Ammon's horn (tissue), 1 donor: ENCODE data around the gene KIF23.
A peak's percentile ranks its signal among the peaks of the same experiment; 100 is the strongest.
"Not testable (repeated sequence)": the region's sequence is repeated elsewhere in the genome, so short reads cannot be mapped to it uniquely, and the experiment has no call there.

Source experiments
- DNase-seq: peaks from one replicate; pipeline ENCODE4 v3.0.0-alpha.2; 2016; ENCODE audit warnings: low spot score

The KIF23 gene

GRCh38 chr15:69413822-69414700 lies at the start of gene KIF23:
Gene KIF23 (plus strand): TSS chr15:69414349. CDS start chr15:69414466, 117 bp downstream.
- DNase-seq = peak; percentile 93

GRCh38 chr15:69367236-69367635 lies 46.9 kb upstream of the KIF23 start:
- DNase-seq = no peak

DNA sequence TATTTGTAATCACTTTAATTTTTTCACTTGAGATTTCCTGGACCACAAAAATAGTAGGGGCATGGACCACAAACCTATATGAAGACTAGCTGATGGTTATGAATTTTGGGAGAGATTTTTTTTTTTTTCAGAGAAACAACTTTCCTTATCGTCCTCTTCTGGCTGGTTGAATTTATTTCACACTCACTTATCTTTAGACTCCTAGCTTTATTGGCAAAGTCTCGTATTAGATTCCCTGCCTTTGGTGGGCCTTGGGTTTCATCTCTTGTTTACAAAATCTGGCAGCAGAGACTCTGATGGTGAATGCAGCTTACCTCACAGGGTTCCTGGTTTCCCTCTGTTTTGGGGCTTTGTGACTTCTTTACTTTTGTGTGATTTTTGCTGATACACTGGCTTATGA lies 44.5 kb upstream of the KIF23 start:
- DNase-seq = no peak

DNA sequence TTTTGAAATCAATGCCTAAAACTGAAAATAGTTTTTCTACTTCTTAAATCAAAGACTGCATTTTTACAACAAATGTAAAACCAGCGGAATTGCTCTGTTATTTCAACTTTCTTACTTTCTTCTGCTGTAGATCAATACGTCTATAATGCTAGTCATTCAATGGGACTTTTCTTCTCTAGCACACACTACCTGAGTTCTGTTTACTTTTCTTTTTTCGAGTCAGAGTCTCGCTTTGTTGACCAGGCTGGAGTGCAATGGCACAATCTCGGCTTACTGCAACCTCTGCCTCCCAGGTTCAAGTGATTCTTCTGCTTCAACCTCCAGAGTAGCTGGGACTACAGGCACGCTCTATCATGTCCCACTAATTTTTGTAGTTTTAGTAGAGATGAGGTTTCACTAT lies 40.7 kb upstream of the KIF23 start:
- no peak for DNase-seq

DNA sequence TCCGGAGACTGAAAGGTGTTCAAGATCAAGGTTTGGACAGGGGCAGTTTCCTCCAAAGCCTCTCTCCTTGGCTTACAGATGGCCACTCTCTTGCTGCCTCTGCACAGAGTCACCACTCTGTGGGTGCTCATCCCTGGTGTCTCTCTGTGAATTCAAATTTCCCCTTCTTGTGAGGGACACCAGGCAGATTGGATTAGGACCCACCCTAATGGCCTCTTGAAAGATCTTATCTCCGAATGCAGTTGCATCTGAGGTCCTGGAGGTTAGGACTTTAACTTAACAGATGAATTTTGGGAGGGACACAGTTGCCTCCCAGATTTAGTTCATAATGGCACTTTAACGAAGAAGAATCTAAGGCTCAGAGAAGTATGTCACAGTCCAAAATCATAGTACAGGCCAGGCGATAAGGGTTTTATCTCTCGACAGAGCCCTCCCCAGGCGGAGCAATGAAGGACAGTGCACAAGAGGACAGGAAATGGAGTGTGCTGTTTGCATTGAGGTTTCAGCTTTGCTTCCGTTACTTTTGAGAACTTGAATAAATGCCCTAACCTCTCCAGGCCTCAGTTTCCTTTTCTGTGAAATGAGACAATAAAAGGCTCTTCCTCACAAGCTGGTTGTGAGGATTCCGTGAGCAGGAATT lies 38.9 kb upstream of the KIF23 start:
- no peak for DNase-seq

DNA sequence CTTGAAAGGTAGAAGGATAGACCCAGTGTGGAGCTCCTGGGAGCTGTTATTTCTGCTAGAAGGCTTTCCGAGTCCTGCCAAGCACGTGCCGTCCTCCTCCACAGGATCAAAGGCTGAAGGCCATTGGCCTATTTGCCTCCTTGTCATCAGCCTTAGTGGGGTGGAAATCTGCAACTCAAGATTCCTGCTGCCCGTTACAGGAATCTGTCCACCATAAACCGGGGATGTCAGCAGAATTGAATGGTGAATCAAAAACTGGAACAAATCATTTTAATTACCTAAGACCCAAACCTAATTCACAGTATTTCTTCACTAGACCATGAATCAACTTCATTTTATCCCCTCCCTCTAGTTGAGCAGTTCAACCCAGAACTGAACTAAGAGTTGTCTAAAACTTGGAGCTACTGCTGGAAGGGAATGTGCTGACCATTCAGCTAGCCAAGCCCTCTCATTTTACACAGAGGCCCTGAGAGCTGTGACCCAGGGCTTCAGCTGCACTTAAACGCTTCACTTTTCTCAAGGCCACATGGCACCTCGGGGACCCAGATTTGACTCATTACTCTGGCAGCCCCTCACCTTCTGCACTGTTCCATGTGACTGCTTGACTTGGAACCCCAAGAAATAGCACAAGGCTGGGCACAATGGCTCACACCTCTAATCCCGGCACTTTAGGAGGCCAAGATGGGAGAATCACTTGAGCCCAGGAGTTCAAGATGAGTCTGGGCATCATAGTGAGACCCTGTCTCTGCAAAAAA lies 36.8 kb upstream of the KIF23 start:
- DNase-seq = no peak

- DNase-seq = peak; percentile 27
Observed at GRCh38 chr15:69380100-69380725, 33.9 kb upstream of the KIF23 start.

DNA sequence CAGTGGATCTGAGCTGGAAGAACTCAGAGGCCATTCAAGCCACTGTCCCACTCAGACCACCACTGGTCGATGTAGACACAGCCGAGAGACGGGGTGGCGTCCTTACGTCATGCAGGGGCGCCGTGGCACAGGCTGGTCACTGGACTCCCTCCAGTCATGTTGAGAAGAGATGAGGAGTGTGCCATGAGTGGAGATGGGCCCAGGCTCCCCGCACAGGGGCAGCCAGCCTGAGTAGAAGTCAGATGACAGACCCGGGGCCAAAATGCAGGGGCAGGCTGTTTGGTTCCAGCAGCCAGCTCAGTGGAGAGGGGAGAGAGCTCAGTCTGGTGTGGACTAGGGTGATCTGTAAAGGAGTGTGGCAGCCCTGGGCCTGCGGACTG lies 33.4 kb upstream of the KIF23 start:
- no peak for DNase-seq

GRCh38 chr15:69382176-69382575 lies 32.0 kb upstream of the KIF23 start:
- not testable (repeated sequence) for DNase-seq

DNA sequence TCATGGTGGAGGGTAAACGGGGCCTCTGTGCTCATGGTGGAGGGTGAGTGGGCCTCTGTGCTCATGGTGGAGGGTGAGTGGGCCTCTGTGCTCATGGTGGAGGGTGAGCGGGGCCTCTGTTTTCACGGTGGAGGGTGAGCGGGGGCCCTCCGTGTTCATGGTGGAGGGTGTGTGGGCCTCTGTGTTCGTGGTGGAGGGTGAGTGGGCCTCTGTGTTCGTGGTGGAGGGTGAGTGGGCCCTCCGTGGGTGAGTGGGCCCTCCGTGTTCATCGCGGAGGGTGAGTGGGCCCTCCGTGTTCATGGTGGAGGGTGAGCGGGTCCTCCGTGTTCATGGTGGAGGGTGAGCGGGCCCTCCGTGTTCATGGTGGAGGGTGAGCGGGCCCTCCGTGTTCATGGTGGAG lies 30.1 kb upstream of the KIF23 start:
- DNase-seq = not testable (repeated sequence)

- no peak for DNase-seq
Observed at GRCh38 chr15:69384626-69385598, 29.2 kb upstream of the KIF23 start.

- no peak for DNase-seq
Observed at GRCh38 chr15:69385831-69386230, 28.3 kb upstream of the KIF23 start.

DNA sequence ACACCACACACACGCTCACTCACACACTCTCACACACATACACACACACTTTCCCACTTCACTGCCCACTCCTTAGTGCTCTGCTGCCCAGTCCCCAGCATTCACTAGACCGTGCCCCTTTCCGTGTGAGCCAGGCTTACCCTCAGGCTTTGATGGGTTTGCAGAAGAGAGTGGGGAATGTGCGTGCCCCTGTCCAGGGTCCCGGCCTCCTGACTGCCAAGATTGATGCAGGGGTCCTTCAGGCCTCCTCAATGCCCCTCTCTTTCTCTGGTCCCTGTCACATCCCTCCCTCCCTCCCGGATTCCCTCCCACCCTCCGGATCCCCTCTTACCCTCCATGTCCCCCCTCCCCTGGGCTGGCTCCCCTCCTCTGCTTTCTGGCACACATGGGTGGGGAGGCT lies 27.9 kb upstream of the KIF23 start:
- DNase-seq = no peak

GRCh38 chr15:69388260-69388705 lies 25.9 kb upstream of the KIF23 start:
- DNase-seq = no peak

- no peak for DNase-seq
Observed at GRCh38 chr15:69389426-69389825, 24.7 kb upstream of the KIF23 start.

- DNase-seq = no peak
Observed at GRCh38 chr15:69390575-69390974, 23.6 kb upstream of the KIF23 start.

DNA sequence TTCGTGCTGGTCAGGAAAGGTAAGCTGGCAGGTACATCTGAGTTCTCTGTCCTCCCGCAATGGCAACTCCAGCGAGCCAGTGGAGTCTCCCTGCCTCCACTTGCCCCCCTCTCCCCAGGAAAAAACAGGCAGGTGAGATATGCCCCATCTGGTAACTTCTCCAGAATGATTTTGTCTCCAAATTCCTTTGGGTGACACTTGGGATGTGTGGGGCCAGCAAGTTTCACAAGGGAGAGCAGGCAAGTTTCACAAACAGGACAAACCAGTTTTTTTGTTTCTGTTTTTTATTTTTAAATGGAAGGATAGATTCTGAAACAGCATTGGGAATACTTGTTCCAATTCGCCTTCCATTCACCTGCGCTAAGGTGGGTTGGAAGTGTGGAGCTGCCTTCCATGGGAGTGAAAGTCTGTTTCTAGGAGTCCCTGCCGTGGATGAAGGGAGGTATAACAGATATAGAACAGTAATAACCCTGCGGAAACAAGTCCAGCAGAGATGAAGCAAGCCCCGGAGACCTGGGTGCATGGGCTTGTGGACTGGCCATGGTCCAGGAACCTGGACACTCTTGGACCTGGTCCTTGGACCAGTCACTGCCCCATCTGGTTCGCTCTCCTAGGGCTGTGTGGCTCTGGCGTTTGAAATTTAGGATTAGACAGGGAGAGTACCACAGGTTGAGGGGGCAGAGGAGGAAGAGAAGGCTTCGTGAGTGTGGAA lies 22.9 kb upstream of the KIF23 start:
- DNase-seq = no peak

DNA sequence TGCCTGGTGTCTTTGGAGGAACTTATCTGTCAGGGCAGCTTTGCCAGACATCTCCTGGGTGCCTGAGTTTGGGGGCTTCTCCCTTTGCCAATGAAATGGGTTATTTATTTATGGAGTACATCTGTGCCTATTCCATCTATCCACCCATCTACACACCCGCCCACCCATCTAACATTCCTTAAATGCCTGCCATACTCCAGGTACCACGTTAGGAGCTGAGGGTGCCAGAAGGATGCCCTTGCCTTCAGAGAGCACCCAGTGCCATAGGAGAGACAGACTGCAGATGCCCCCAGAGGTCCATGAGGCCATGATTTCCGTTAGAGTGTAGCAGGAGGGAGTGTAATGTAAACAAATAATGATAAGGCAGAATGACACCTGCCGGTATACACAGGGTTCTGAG lies 21.8 kb upstream of the KIF23 start:
- no peak for DNase-seq

DNA sequence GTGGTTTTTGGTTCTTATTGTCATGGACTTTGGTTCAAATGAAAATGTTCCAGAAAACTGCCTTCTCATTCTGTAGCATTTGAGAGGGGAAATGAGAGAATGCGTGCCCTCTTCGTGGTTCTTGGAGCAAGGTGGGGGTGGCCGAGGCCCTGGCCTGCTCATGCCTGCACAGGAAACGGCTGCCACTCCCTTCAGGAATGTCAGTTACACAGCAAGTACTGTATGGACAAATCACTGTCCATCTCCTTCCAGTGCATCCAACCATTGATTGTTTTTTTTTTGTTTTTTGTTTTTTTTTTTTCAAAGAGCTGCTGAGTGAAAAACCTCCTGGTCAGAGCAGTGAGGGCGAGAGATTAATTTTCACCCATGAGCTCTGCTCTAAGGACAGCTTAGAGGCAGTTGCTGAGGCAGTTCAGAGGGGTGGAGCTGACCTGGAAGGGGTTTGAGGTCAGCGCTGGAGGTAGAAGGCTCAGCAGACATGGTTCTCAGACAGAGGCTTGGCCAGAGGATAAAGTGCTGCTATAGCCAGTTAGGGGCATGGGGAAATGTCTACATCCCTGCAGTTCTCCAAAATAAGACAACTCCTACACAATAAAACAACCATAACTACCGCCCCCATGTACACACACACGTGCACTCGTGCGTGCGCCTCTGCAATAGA lies 20.2 kb upstream of the KIF23 start:
- no peak for DNase-seq
